NCI-H146 treated with DMSO at 0.1 percent for 48 hours (cell line): Measurements from ENCODE around the gene RP9.

Source experiments
- DNase-seq: peaks from one replicate; lab custom pipeline; 2025; ENCODE audit not compliant: unreplicated experiment; lab: John Stamatoyannopoulos, UW

RP9 gene

GRCh38 chr7:33066771-33067170 is 42.4 kb downstream of the RP9 start:
- no peak for DNase-seq

GRCh38 chr7:33065981-33066380 is 43.2 kb downstream of the RP9 start:
- DNase-seq, result no peak

- DNase-seq, result peak; percentile 92
Observed at GRCh38 chr7:33062782-33063443, 46.3 kb downstream of the RP9 start.

GRCh38 chr7:33062023-33062781 is 47.0 kb downstream of the RP9 start, which contains the start of gene NT5C3A:
Gene NT5C3A, minus strand, starts transcription at chr7:33062776. Its CDS starts 71 bp downstream, at chr7:33062705.
- DNase-seq, result peak; percentile 64

- DNase-seq, result no peak
Observed at GRCh38 chr7:33061282-33061937, 47.8 kb downstream of the RP9 start.

- no peak for DNase-seq
Observed at GRCh38 chr7:33059635-33060034, 49.6 kb downstream of the RP9 start.

- DNase-seq, result no peak
Observed at GRCh38 chr7:33055158-33055557, 54.0 kb downstream of the RP9 start.

- no peak for DNase-seq
Observed at GRCh38 chr7:33054261-33054964, 54.8 kb downstream of the RP9 start.

GRCh38 chr7:33053721-33054120 is 55.5 kb downstream of the RP9 start:
- DNase-seq, result no peak

GRCh38 chr7:33050535-33051318 is 58.5 kb downstream of the RP9 start:
- DNase-seq, result peak; percentile 32

GRCh38 chr7:33048704-33049103 is 60.5 kb downstream of the RP9 start:
- DNase-seq, result no peak

GRCh38 chr7:33048257-33048656 is 60.9 kb downstream of the RP9 start:
- DNase-seq, result no peak

GRCh38 chr7:33044986-33045385 is 64.2 kb downstream of the RP9 start:
- no peak for DNase-seq
